ENCODE data around the gene ANKRD52. TPM values are rescaled to one million over a fixed set of nuclear protein-coding genes. Genes with fewer than 3 reads are reported as not detected.

ANKRD52 gene
- total RNA-seq, 2 donors from 2014 or later, result 15.2 to 21.0 TPM

- H3K4me1 ChIP-seq, result peaks cover 43% of the 10 kb centered on the region
- H3K4me3 ChIP-seq, result no peak overlapping the region
- H3K27me3 ChIP-seq, result no peaks in the 10 kb centered on the region
- H3K36me3 ChIP-seq (replicated peaks in 1 of 2; ENCODE audit: insufficient read depth in 1 of 2, low read depth in 2 of 2), result peaks cover 0 to 3% of the 10 kb centered on the region in 2 donors
- WGBS, 2 donors, result 76 to 93% methylated on average over 9 of the region's 9 CpGs
- peak overlapping the region in 1 of 4 donors; percentile 97 for H3K27ac ChIP-seq
- no peaks in the 10 kb centered on the region for H3K9me3 ChIP-seq
- ATAC-seq, result no peak
- intact Hi-C loops (cut with DNase I), result loop anchor here (10.0 kb wide), 1 partner anchor 55 kb away; no protein-coding TSS in a partner anchor
- TF ChIP-seq CTCF (IDR thresholded peaks at IDR 0.05), result no peak
- TF ChIP-seq POLR2A (IDR thresholded peaks at IDR 0.05), result no peak
- DNase-seq, result no peak
Measured at GRCh38 chr12:56219840-56220239, 38.3 kb downstream of the ANKRD52 start.

DNA sequence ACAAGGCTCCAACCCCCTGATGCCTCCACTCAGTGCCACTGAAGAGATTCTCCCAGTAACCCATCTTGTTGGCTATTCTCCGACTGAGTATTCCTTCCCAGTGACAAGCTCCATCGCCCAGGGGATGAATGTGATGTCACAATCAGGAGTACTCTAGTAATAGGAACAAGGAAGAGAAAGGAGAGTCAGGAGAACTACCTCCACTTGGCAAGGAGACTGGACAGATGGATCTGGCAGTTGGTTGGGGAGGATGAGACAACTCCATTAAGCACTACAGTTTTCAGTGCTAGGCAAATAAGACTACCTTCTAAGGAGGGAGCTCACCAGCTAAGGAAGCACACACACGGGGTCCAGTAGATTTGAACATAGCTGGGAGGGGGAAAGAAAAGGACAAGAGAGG, 41.7 kb downstream of the ANKRD52 start:
- Histone ChIP-seq H3K27me3 (no peaks in the 10 kb centered on the region), H3K4me1 (peaks cover 20% of the 10 kb centered on the region), H3K9me3 (no peaks in the 10 kb centered on the region), H3K4me3 (no peak overlapping the region), H3K36me3 (replicated peaks in 1 of 2; ENCODE audit: insufficient read depth in 1 of 2, low read depth in 2 of 2) (peaks cover 12 to 21% of the 10 kb centered on the region in 2 donors), H3K27ac (no peak overlapping the region)
- intact Hi-C loops (cut with DNase I), result loop anchor here (10.0 kb wide), 1 partner anchor 58 kb away; no protein-coding TSS in a partner anchor
- TF ChIP-seq POLR2A (IDR thresholded peaks at IDR 0.05), result no peak
- TF ChIP-seq CTCF (IDR thresholded peaks at IDR 0.05), result no peak
- DNase-seq (no peak), ATAC-seq (no peak)
- 68 to 85% methylated on average over 3 of the region's 3 CpGs for WGBS, 2 donors

DNA sequence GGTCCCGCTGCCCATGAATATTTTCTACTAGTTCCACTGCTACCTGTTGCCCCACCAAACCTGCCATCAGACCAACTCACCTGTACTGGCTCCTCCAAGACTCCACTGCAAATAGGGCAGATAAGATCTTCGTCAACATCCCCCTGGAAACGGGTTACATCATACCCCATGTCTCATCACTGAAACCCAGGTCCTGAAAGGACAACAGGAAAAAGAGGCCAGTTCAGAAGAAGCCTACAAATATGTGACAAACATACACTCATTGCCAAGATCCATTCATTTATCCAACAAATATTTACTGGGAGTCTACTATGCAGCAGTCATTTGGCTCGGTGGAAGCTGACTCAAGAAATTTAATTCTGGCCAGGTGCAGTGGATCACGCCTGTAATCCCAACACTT, 44.3 kb downstream of the ANKRD52 start:
- H3K4me3 ChIP-seq, result no peak overlapping the region
- no peak for DNase-seq
- H3K36me3 ChIP-seq (replicated peaks in 1 of 2; ENCODE audit: insufficient read depth in 1 of 2, low read depth in 2 of 2), result peaks cover 12 to 27% of the 10 kb centered on the region in 2 donors
- H3K4me1 ChIP-seq, result peaks cover 7% of the 10 kb centered on the region
- H3K27me3 ChIP-seq, result no peaks in the 10 kb centered on the region
- TF ChIP-seq POLR2A (IDR thresholded peaks at IDR 0.05), result no peak
- TF ChIP-seq CTCF (IDR thresholded peaks at IDR 0.05), result no peak
- no peaks in the 10 kb centered on the region for H3K9me3 ChIP-seq
- no peak overlapping the region for H3K27ac ChIP-seq
- WGBS, 2 donors, result 75 to 80% methylated on average over 5 of the region's 5 CpGs
- ATAC-seq, result no peak
- intact Hi-C loops (cut with DNase I), result loop anchor here (10.0 kb wide), 1 partner anchor 61 kb away; no protein-coding TSS in a partner anchor

DNA sequence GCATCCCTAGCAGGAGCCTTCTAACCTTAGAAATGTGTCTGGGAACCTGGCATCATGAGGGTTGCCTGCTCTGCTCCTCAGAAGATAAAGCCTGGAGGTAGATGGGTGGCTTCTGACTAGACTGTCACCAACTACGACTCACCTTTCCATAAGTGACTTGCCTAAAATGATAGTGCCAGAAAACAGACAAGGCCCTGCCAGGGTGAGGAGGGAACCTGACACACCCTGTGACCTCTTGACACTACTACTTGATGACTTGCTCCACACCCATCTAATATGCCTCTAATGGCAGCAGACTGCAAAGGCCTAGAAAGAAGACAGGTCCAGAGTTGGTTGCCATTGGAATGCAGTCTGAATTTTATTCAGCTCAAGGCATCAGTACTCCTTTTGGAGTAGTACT, 45.8 kb downstream of the ANKRD52 start:
- Histone ChIP-seq H3K9me3 (no peaks in the 10 kb centered on the region), H3K4me1 (peaks cover 7% of the 10 kb centered on the region), H3K27me3 (no peaks in the 10 kb centered on the region), H3K36me3 (replicated peaks in 1 of 2; ENCODE audit: insufficient read depth in 1 of 2, low read depth in 2 of 2) (peaks cover 12 to 33% of the 10 kb centered on the region in 2 donors), H3K27ac (no peak overlapping the region), H3K4me3 (no peak overlapping the region)
- no peak for ATAC-seq
- TF ChIP-seq CTCF (IDR thresholded peaks at IDR 0.05) (no peak), POLR2A (IDR thresholded peaks at IDR 0.05) (no peak)
- intact Hi-C loops (cut with DNase I), result loop anchor here (10.0 kb wide), 1 partner anchor 62 kb away; no protein-coding TSS in a partner anchor
- no peak for DNase-seq
- WGBS, 2 donors, result 75% methylated on average over 1 of the region's 1 CpG

GRCh38 chr12:56208006-56208405, 50.2 kb downstream of the ANKRD52 start:
- WGBS, 2 donors, result 89 to 100% methylated on average over 1 to 6 of the region's 6 CpGs

More at GRCh38 chr12:56208006-56208405, 50.2 kb downstream of the ANKRD52 start:
- Histone ChIP-seq H3K9me3 (no peaks in the 10 kb centered on the region), H3K27ac (no peak overlapping the region), H3K4me1 (no peaks in the 10 kb centered on the region), H3K4me3 (no peak overlapping the region), H3K27me3 (no peaks in the 10 kb centered on the region), H3K36me3 (replicated peaks in 1 of 2; ENCODE audit: insufficient read depth in 1 of 2, low read depth in 2 of 2) (peaks cover 4 to 36% of the 10 kb centered on the region in 2 donors)
- no peak for ATAC-seq
- TF ChIP-seq POLR2A (IDR thresholded peaks at IDR 0.05) (no peak), CTCF (IDR thresholded peaks at IDR 0.05) (no peak)
- no peak for DNase-seq
- intact Hi-C loops (cut with DNase I), result no loop called here
